CD14-positive monocyte (primary cell): Measurements from ENCODE around the gene TRIM62. TPM values are rescaled to one million over a fixed set of nuclear protein-coding genes. Genes with fewer than 3 reads are reported as not detected.

ENCODE experiments used
- DNase-seq, 3 donors: peaks; one replicate each; pipeline ENCODE4 v3.0.0-alpha.2; 2011 to 2022
- H2AFZ ChIP-seq: 2 replicates; pipeline ENCODE4 v1.6.0; 2012; ENCODE audit warnings: mild to moderate bottlenecking, low read depth, low read length, inconsistent platforms; ENCODE audit not compliant: insufficient read depth, poor library complexity, severe bottlenecking
- H3K27ac ChIP-seq, 2 donors: 1 replicate in 1 of 2; 2 replicates in 1 of 2; pipeline ENCODE4 v1.5.1; 2012 to 2013; ENCODE audit warnings: low read length in 2 of 2, control low read depth in 1 of 2, inconsistent platforms in 1 of 2, low read depth in 1 of 2, mild to moderate bottlenecking in 1 of 2
- H3K27me3 ChIP-seq, 2 donors: one replicate each; pipeline versions ENCODE4 v1.6.0 to v1.6.1; 2011 to 2013; ENCODE audit warnings: low read length in 2 of 2; ENCODE audit not compliant: control insufficient read depth in 2 of 2, insufficient read depth in 2 of 2
- H3K36me3 ChIP-seq, 2 donors: replicated peaks in 1 of 2; 1 replicate in 1 of 2; 2 replicates in 1 of 2; pipeline versions ENCODE4 v1.5.1 to v1.6.1; 2012 to 2013; ENCODE audit warnings: low read length in 2 of 2, control low read depth in 1 of 2, inconsistent platforms in 1 of 2, mild to moderate bottlenecking in 1 of 2; ENCODE audit not compliant: insufficient read depth in 2 of 2, control insufficient read depth in 1 of 2
- H3K4me1 ChIP-seq, 2 donors: 1 replicate in 1 of 2; 2 replicates in 1 of 2; pipeline versions ENCODE4 v1.5.1 to v1.6.1; 2012 to 2013; ENCODE audit warnings: low read length in 2 of 2, control low read depth in 1 of 2, inconsistent platforms in 1 of 2, mild to moderate bottlenecking in 1 of 2, moderate library complexity in 1 of 2; ENCODE audit not compliant: insufficient read depth in 2 of 2, control insufficient read depth in 1 of 2
- H3K4me2 ChIP-seq: replicated peaks from 2 replicates; pipeline ENCODE3; 2012; ENCODE audit warnings: low read length, moderate library complexity, mild to moderate bottlenecking; ENCODE audit not compliant: poor library complexity, severe bottlenecking; ENCODE audit errors: extremely low read depth
- H3K4me3 ChIP-seq, 3 experiments: fragments of 200-600 bp in 1 of 3; sonication (generic) in 1 of 3; replicated peaks in 1 of 3; 1 replicate in 2 of 3; 2 replicates in 1 of 3; pipeline ENCODE4 v1.5.1; 2011 to 2013; ENCODE audit warnings: low read length in 3 of 3, mild to moderate bottlenecking in 3 of 3, control low read depth in 2 of 3, low read depth in 2 of 3, inconsistent platforms in 1 of 3, moderate library complexity in 1 of 3
- H3K79me2 ChIP-seq: 2 replicates; pipeline ENCODE4 v1.6.0; 2012; ENCODE audit warnings: mild to moderate bottlenecking, control low read depth, inconsistent platforms, low read length, moderate library complexity; ENCODE audit not compliant: insufficient read depth
- H3K9ac ChIP-seq: 2 replicates; pipeline ENCODE4 v1.6.0; 2017; ENCODE audit warnings: low read length, mild to moderate bottlenecking; ENCODE audit not compliant: insufficient read depth, poor library complexity, severe bottlenecking
- H3K9me3 ChIP-seq, 2 donors: replicated peaks in 1 of 2; 1 replicate in 1 of 2; 2 replicates in 1 of 2; pipeline versions ENCODE4 v1.5.1 to v1.6.1; 2012 to 2013; ENCODE audit warnings: low read length in 2 of 2, control low read depth in 1 of 2; ENCODE audit not compliant: control insufficient read depth in 1 of 2, insufficient read depth in 1 of 2
- H4K20me1 ChIP-seq: 2 replicates; pipeline ENCODE4 v1.6.0; 2012; ENCODE audit warnings: mild to moderate bottlenecking, low read length, control low read depth, moderate library complexity; ENCODE audit not compliant: insufficient read depth
- H3K27ac Mint-ChIP-seq, 7 donors: one replicate each; pipeline ENCODE4 v1.8.0; 2020; ENCODE audit warnings: mild to moderate bottlenecking in 7 of 7, mixed read lengths in 7 of 7, moderate library complexity in 6 of 7, inconsistent platforms in 2 of 7
- H3K27me3 Mint-ChIP-seq, 3 donors: one replicate each; pipeline ENCODE4 v1.8.0; 2021 to 2022; ENCODE audit warnings: low read depth in 3 of 3, mild to moderate bottlenecking in 3 of 3, mixed read lengths in 3 of 3, moderate library complexity in 3 of 3, inconsistent platforms in 1 of 3
- H3K36me3 Mint-ChIP-seq, 2 donors: one replicate each; pipeline ENCODE4 v1.8.0; 2020; ENCODE audit warnings: mixed read lengths in 2 of 2, inconsistent platforms in 1 of 2, mild to moderate bottlenecking in 1 of 2
- H3K4me1 Mint-ChIP-seq: one replicate; pipeline ENCODE4 v1.8.0; 2020; ENCODE audit warnings: mild to moderate bottlenecking, mixed read lengths
- H3K4me3 Mint-ChIP-seq, 2 donors: one replicate each; pipeline ENCODE4 v1.8.0; 2020; ENCODE audit warnings: mild to moderate bottlenecking in 2 of 2, mixed read lengths in 2 of 2, moderate library complexity in 1 of 2
- H3K9me3 Mint-ChIP-seq, 7 donors: one replicate each; pipeline ENCODE4 v1.8.0; 2020 to 2022; ENCODE audit warnings: mixed read lengths in 7 of 7, mild to moderate bottlenecking in 6 of 7, moderate library complexity in 6 of 7, inconsistent platforms in 2 of 7
- CTCF ChIP-seq: fragments of 200-600 bp; IDR thresholded peaks from one replicate; pipeline ENCODE4 v1.8.0; 2022; ENCODE audit warnings: antibody characterized with exemption, mild to moderate bottlenecking
- WGBS: methylation state at CpG from one replicate; pipeline ENCODE4 v1.1.5; 2013; ENCODE audit warnings: missing lambda C conversion rate; ENCODE audit not compliant: insufficient coverage; 5-methylcytosine and 5-hydroxymethylcytosine counted together
- intact Hi-C, 2 donors: fragments of 100-400 bp; cut with micrococcal nuclease; formaldehyde crosslinking; loops; one replicate each; pipeline versions ENCODE4 v1.15.0 to v1.15.1; 2023
- polyA plus RNA-seq, 3 donors: library from polyadenylated mRNA; depleted of rRNA in 1 of 3; unstranded in 2 of 3; stranded (reverse) in 1 of 3; fragments of 300-500 nt in 2 of 3; fragments of >200 nt in 1 of 3; fragmentation: Illumina TruSeq in 2 of 3; gene quantifications; 1 replicate in 2 of 3; 2 replicates in 1 of 3; pipeline ENCODE4 v1.2.3, GENCODE V29; 2012 to 2021

The TRIM62 gene
- polyA plus RNA-seq, 3 donors, result 1.7 to 8.1 (median 2.1) TPM

- H3K9me3 Mint-ChIP-seq, result peaks cover 0 to 2% (median 0%) of the 10 kb centered on the region in 7 donors
- Histone ChIP-seq H3K4me2 (no peak overlapping the region), H3K9me3 (no peaks in the 10 kb centered on the region), H4K20me1 (peaks cover 41% of the 10 kb centered on the region), H3K27ac (no peak overlapping the region), H3K36me3 (peaks cover 0 to 6% of the 10 kb centered on the region in 2 donors), H2AFZ (no peak overlapping the region), H3K79me2 (no peaks in the 10 kb centered on the region), H3K4me3 (no peak overlapping the region), H3K27me3 (no peaks in the 10 kb centered on the region), H3K9ac (no peak overlapping the region), H3K4me1 (peaks cover 5 to 17% of the 10 kb centered on the region in 2 donors)
- TF ChIP-seq CTCF, result no peak
- H3K4me3 Mint-ChIP-seq, result no peak overlapping the region
- H3K27me3 Mint-ChIP-seq, result peaks cover 0 to 2% (median 2%) of the 10 kb centered on the region in 3 donors
- intact Hi-C loops, result no loop called here
- no peak overlapping the region for H3K27ac Mint-ChIP-seq
- DNase-seq, result no peak
- H3K36me3 Mint-ChIP-seq, result peaks cover 13 to 26% of the 10 kb centered on the region in 2 donors
- H3K4me1 Mint-ChIP-seq, result peaks cover 14% of the 10 kb centered on the region
- WGBS, result no CpG with 5 or more reads among the region's 4 CpGs
These were observed 5.0 kb downstream of the TRIM62 start for GRCh38 chr1:33176887-33177286.

DNA sequence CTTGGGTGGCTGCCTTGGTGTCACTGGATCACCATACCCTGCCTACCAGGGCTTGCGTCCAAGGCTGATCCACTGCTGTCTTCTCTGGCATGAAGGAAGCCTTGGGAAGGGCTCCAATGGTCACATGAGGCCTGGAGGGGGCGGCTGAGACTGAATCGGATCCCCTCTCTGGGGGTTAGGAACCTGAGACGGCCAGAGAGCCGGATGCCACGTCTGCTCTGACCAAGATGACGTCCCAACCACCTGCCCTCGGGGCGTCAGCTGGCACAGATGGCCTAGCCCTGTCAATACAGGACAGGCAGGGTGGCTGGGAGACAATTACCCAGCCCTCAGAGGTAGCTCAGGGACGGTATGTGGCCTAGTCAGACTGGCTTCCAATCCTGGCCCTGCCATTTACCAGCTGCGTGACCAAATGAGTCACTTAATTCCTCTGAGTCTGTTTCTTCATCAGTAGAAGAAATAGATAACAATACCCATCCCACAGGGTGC is 5.4 kb downstream of the TRIM62 start:
- Histone ChIP-seq H4K20me1 (peaks cover 41% of the 10 kb centered on the region), H3K4me1 (peaks cover 5 to 13% of the 10 kb centered on the region in 2 donors), H3K79me2 (no peaks in the 10 kb centered on the region), H3K9ac (no peak overlapping the region), H3K27ac (no peak overlapping the region), H3K4me3 (no peak overlapping the region), H3K4me2 (no peak overlapping the region), H3K36me3 (peaks cover 0 to 6% of the 10 kb centered on the region in 2 donors), H3K9me3 (no peaks in the 10 kb centered on the region), H3K27me3 (no peaks in the 10 kb centered on the region), H2AFZ (no peak overlapping the region)
- TF ChIP-seq CTCF, result no peak
- Mint-ChIP-seq H3K4me1 (peaks cover 13% of the 10 kb centered on the region), H3K36me3 (peaks cover 14 to 26% of the 10 kb centered on the region in 2 donors), H3K27me3 (peaks cover 0 to 2% (median 2%) of the 10 kb centered on the region in 3 donors), H3K27ac (no peak overlapping the region), H3K9me3 (peaks cover 0 to 2% (median 0%) of the 10 kb centered on the region in 7 donors), H3K4me3 (no peak overlapping the region)
- DNase-seq, result no peak
- intact Hi-C loops, result no loop called here
- 95% methylated on average over 10 of the region's 11 CpGs for WGBS
